Fibroblast of mammary gland (primary cell): Measurements from ENCODE around the gene PEX26.
"Not testable (repeated sequence)": the region's sequence is repeated elsewhere in the genome, so short reads cannot be mapped to it uniquely, and the experiment has no call there.

Experiments used
- DNase-seq: peaks from one replicate; pipeline ENCODE4 v3.0.0-alpha.2; 2010; ENCODE audit warnings: low read depth
- H3K4me3 ChIP-seq: 2 replicates; pipeline ENCODE4 v1.5.1; 2011; ENCODE audit warnings: low read depth, mild to moderate bottlenecking, low read length, moderate library complexity; ENCODE audit not compliant: control insufficient read depth
- TF ChIP-seq, protein P1 (sequence below): conservative IDR thresholded peaks from 2 replicates; pipeline ENCODE4 v1.5.1; 2011; ENCODE audit warnings: low read depth, low read length, inconsistent platforms; ENCODE audit not compliant: control insufficient read depth, insufficient read depth

Gene PEX26

GRCh38 chr22:18130699-18131429 lies 53.1 kb downstream of the PEX26 start:
- DNase-seq = no peak
- TF ChIP-seq, protein P1, sequence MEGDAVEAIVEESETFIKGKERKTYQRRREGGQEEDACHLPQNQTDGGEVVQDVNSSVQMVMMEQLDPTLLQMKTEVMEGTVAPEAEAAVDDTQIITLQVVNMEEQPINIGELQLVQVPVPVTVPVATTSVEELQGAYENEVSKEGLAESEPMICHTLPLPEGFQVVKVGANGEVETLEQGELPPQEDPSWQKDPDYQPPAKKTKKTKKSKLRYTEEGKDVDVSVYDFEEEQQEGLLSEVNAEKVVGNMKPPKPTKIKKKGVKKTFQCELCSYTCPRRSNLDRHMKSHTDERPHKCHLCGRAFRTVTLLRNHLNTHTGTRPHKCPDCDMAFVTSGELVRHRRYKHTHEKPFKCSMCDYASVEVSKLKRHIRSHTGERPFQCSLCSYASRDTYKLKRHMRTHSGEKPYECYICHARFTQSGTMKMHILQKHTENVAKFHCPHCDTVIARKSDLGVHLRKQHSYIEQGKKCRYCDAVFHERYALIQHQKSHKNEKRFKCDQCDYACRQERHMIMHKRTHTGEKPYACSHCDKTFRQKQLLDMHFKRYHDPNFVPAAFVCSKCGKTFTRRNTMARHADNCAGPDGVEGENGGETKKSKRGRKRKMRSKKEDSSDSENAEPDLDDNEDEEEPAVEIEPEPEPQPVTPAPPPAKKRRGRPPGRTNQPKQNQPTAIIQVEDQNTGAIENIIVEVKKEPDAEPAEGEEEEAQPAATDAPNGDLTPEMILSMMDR = no peak

GRCh38 chr22:18133452-18133851 lies 55.7 kb downstream of the PEX26 start:
- TF ChIP-seq, protein P1 = no peak
- H3K4me3 ChIP-seq = no peak overlapping the region
- DNase-seq = peak; percentile 9

More at GRCh38 chr22:18130699-18131429, 53.1 kb downstream of the PEX26 start:
- H3K4me3 ChIP-seq = no peak overlapping the region

DNA sequence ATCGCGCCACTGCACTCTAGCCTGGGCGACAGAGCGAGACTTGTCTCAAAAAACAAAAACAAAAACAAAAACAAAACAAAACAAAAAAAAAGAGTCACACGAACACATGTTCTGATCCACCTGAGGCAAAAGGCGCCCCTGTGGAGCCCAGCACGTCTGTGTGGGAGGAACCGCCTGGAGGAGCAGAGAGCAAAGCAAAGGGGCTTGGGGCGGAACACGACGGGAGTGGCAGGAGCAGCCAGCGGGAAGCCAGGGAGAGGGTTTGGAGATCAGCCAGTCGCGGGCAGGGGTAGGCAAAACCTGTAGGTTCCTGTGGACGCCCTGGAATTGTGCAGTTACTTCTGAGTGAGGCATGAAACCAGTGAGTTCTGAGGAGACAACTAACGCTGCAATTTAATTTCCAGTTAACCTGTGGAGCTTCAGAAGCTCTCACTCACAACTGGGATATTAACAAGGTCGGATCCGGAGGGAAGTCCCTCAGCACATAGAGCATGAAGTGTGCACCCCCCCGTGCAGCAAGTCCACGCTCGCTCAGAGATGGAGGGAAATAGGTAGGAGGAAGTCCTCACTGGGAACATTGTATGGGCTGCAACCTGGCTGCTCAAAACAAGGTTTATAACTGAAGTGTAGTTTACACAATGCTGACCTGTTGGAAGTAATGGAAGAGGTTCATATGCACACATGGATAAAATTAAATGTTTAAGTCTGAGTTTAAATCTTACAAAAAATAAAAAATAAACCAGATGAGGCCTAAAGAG lies 59.0 kb downstream of the PEX26 start:
- TF ChIP-seq, protein P1 = no peak
- H3K4me3 ChIP-seq = no peak overlapping the region
- DNase-seq = no peak

- not testable (repeated sequence) for DNase-seq, H3K4me3 ChIP-seq
Measured at GRCh38 chr22:18141004-18141403, 63.2 kb downstream of the PEX26 start.

DNA sequence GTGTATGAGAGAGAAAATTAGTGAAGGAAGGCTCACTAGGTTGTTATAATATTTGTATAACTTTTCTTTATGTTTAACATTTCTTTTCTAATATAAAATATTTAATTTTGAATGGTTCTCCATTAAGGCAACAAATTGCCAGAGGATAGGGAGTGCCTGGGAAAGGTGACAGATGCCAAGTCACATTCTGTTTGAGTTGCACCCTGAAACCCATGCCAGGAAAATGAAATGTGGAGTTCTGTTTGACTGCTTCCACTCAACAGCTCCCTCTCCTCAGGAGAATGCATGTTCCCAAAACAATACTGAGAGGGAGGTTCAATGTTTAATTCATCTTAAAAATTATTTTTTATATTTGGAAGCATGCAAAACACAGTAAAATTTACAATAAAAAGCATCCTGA lies 66.3 kb downstream of the PEX26 start:
- DNase-seq = no peak
- no peak overlapping the region for H3K4me3 ChIP-seq
- TF ChIP-seq, protein P1 = no peak

DNA sequence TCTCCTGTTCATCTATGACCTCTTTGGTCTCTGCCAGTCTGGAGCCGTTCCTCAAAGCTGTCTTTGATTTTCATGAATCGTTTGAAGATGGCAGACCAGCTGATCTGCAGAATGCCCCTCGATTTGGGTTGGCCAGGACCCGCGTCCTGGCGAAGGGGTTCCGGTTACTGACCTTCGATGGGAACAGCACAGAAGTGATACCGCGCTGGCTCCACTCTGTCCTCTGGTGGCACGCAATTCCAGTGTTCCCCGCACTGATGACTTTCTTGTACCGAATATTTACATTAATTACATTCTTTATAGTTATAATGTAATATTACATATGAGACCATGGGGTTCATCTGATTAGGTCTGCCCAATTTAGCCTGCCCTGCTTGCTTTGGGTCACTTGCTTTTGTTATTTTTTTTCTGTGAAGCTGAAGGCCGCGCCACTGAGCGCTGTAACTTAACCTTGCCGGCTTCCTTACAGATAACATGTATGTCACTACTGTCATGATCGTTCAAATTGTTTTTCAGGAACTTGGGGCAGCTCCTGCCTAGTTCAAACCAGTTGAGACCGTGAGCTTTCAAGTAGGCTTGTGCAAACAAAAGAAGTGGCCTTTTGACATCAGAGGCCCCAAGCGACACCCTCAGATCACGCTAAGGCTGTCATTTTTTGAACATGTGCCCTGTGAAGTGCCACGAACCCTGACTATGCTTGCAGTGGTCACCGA lies 68.0 kb downstream of the PEX26 start:
- no peak overlapping the region for H3K4me3 ChIP-seq
- TF ChIP-seq, protein P1 = no peak
- no peak for DNase-seq

DNA sequence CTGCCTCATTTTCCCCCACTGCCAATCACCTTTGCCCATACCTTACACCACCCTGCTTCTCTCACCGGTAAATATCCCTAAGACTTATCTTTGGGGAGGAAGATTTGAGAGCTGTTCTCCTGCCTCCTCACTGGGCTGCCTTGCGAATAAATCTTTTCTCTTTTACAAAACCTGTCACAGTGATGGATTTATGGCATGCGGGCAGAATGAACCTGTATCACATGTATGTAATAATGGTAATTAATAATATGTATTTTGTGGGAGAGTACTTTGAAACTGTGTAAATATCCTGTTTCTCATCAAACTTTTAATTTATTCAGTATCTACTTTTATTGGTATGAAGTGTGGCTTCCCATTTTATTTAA lies 68.6 kb downstream of the PEX26 start:
- no peak overlapping the region for H3K4me3 ChIP-seq
- TF ChIP-seq, protein P1 = no peak
- DNase-seq = no peak
